GM12891 (cell line): ENCODE measurements around the gene ACSL1.

ENCODE experiments used
- POLR2A ChIP-seq: IDR thresholded peaks from 2 replicates; pipeline ENCODE4 v1.6.1; 2011; ENCODE audit warnings: low read depth, low read length, control low read depth
- POLR2AphosphoS5 ChIP-seq: IDR thresholded peaks from 2 replicates; pipeline ENCODE4 v1.6.1; 2011; ENCODE audit warnings: low read depth, low read length, control low read depth

- TF ChIP-seq POLR2A: no peak
- TF ChIP-seq POLR2AphosphoS5: no peak
These were observed 8.8 kb downstream of the ACSL1 start for GRCh38 chr4:184816962-184817361.
